K562 (cell line): Measurements from ENCODE around the gene KRTAP4-11.

Experiments used
- CBX3 ChIP-seq, 2 experiments: IDR thresholded peaks; 1 replicate in 1 of 2; 2 replicates in 1 of 2; pipeline ENCODE4 v1.6.1; 2012; ENCODE audit warnings: inconsistent platforms in 2 of 2, low read length in 2 of 2, borderline replicate concordance in 1 of 2, control low read depth in 1 of 2
- CHD2 ChIP-seq: IDR thresholded peaks from 2 replicates; pipeline ENCODE4 v1.6.1; 2011; ENCODE audit warnings: low read depth, low read length
- EZH2 ChIP-seq: IDR thresholded peaks from 2 replicates; pipeline ENCODE4 v1.6.1; 2012; ENCODE audit warnings: low read depth, mild to moderate bottlenecking, inconsistent platforms, low read length, borderline replicate concordance
- FOXJ3 ChIP-seq: sonication (generic); formaldehyde crosslinking; IDR thresholded peaks from 2 replicates; pipeline ENCODE4 v1.4.0; 2020; ENCODE audit warnings: mild to moderate bottlenecking, missing genetic modification reagents
- FOXP1 ChIP-seq: sonication (generic); formaldehyde crosslinking; IDR thresholded peaks from 2 replicates; pipeline ENCODE4 v1.8.0; 2022; ENCODE audit warnings: mild to moderate bottlenecking, missing genetic modification reagents
- RAD51 ChIP-seq: fragments of 450-650 bp; IDR thresholded peaks from 2 replicates; pipeline ENCODE4 v1.7.1; 2016; ENCODE audit warnings: low read depth, mild to moderate bottlenecking, borderline replicate concordance
- TOE1 ChIP-seq, 2 experiments: fragments of 450-650 bp in 1 of 2; sonication (generic) in 1 of 2; formaldehyde crosslinking in 1 of 2; IDR thresholded peaks; 2 replicates each; pipeline versions ENCODE4 v1.7.1 to v1.8.0; 2016 to 2022; ENCODE audit warnings: borderline replicate concordance in 2 of 2, mild to moderate bottlenecking in 2 of 2, antibody characterized with exemption in 1 of 2, inconsistent platforms in 1 of 2, low read depth in 1 of 2, missing genetic modification reagents in 1 of 2, moderate library complexity in 1 of 2
- ZMIZ1 ChIP-seq, 2 experiments: fragments of 150-350 bp in 1 of 2; IDR thresholded peaks; 2 replicates each; pipeline ENCODE4 v1.6.1; 2012 to 2016; ENCODE audit warnings: low read depth in 2 of 2, low read length in 2 of 2, mild to moderate bottlenecking in 1 of 2, moderate library complexity in 1 of 2
- TF ChIP-seq, protein P1 (sequence below), 3 experiments: IDR thresholded peaks in 2 of 3; conservative IDR thresholded peaks in 1 of 3; 2 replicates each; pipeline ENCODE4 v1.5.1; 2011 to 2012; ENCODE audit warnings: low read length in 3 of 3, mild to moderate bottlenecking in 3 of 3, control low read depth in 2 of 3, improper control_type of control experiment in 1 of 3, inconsistent platforms in 1 of 3, low read depth in 1 of 3, mixed read lengths in 1 of 3, moderate library complexity in 1 of 3; ENCODE audit not compliant: insufficient read depth in 2 of 3
- TF ChIP-seq, protein P2 (sequence below), 2 experiments: fragments of 450-650 bp in 1 of 2; IDR thresholded peaks; 2 replicates each; pipeline ENCODE4 v1.6.1; 2011 to 2017; ENCODE audit warnings: low read depth in 2 of 2, antibody characterized with exemption in 1 of 2, borderline replicate concordance in 1 of 2, low read length in 1 of 2, mild to moderate bottlenecking in 1 of 2, mixed read lengths in 1 of 2; ENCODE audit not compliant: control insufficient read depth in 1 of 2
- TF ChIP-seq, protein P3 (sequence below): sonication (generic); formaldehyde crosslinking; IDR thresholded peaks from 2 replicates; pipeline ENCODE4 v1.8.0; 2023; ENCODE audit warnings: mild to moderate bottlenecking, missing genetic modification reagents
- TF ChIP-seq, protein P4 (sequence below): fragments of 150-350 bp; conservative IDR thresholded peaks from 2 replicates; pipeline ENCODE4 v1.6.1; 2014; ENCODE audit warnings: low read length

DNA sequence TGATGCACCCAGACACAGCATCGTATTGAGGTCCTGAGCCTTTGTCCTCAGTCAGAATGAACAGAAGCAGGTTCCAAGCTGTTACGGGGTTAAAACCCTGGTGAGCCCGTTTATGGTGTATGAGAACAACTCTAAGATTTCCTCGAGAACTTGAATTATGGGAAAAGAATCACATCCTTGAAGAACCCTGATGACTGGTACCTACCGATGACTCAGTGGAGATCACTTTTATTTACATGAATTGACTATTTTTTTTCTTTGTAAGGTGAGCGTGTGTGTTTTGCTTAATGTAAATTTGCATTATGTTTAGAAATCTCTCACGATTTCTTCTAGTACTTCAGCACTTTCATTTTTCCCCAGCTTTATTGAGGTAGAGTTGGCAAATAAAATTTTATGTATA is 45.7 kb upstream of the KRTAP4-11 start:
- TF ChIP-seq, protein P1, sequence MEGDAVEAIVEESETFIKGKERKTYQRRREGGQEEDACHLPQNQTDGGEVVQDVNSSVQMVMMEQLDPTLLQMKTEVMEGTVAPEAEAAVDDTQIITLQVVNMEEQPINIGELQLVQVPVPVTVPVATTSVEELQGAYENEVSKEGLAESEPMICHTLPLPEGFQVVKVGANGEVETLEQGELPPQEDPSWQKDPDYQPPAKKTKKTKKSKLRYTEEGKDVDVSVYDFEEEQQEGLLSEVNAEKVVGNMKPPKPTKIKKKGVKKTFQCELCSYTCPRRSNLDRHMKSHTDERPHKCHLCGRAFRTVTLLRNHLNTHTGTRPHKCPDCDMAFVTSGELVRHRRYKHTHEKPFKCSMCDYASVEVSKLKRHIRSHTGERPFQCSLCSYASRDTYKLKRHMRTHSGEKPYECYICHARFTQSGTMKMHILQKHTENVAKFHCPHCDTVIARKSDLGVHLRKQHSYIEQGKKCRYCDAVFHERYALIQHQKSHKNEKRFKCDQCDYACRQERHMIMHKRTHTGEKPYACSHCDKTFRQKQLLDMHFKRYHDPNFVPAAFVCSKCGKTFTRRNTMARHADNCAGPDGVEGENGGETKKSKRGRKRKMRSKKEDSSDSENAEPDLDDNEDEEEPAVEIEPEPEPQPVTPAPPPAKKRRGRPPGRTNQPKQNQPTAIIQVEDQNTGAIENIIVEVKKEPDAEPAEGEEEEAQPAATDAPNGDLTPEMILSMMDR (IDR thresholded peaks at IDR 0.05 in 2 of 3, conservative IDR thresholded peaks at IDR 0.05 in 1 of 3; ENCODE audit: insufficient read depth in 2 of 3, low read depth in 1 of 3, low read length in 3 of 3), result no peak
- TF ChIP-seq TOE1 (IDR thresholded peaks at IDR 0.05; ENCODE audit: borderline replicate concordance) (no peak), TOE1 (CRISPR knock-in tag; IDR thresholded peaks at IDR 0.05; ENCODE audit: borderline replicate concordance, low read depth) (no peak), CBX3 (IDR thresholded peaks at IDR 0.05; ENCODE audit: borderline replicate concordance in 1 of 2, low read length in 2 of 2) (no peak), RAD51 (no peak), CHD2 (no peak), FOXP1 (CRISPR knock-in tag) (no peak), ZMIZ1 (IDR thresholded peaks at IDR 0.05; ENCODE audit: low read depth in 2 of 2, low read length in 2 of 2) (no peak), FOXJ3 (CRISPR knock-in tag) (no peak), EZH2 (no peak)
- TF ChIP-seq, protein P2, sequence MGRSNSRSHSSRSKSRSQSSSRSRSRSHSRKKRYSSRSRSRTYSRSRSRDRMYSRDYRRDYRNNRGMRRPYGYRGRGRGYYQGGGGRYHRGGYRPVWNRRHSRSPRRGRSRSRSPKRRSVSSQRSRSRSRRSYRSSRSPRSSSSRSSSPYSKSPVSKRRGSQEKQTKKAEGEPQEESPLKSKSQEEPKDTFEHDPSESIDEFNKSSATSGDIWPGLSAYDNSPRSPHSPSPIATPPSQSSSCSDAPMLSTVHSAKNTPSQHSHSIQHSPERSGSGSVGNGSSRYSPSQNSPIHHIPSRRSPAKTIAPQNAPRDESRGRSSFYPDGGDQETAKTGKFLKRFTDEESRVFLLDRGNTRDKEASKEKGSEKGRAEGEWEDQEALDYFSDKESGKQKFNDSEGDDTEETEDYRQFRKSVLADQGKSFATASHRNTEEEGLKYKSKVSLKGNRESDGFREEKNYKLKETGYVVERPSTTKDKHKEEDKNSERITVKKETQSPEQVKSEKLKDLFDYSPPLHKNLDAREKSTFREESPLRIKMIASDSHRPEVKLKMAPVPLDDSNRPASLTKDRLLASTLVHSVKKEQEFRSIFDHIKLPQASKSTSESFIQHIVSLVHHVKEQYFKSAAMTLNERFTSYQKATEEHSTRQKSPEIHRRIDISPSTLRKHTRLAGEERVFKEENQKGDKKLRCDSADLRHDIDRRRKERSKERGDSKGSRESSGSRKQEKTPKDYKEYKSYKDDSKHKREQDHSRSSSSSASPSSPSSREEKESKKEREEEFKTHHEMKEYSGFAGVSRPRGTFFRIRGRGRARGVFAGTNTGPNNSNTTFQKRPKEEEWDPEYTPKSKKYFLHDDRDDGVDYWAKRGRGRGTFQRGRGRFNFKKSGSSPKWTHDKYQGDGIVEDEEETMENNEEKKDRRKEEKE (IDR thresholded peaks at IDR 0.05; ENCODE audit: borderline replicate concordance in 1 of 2, control insufficient read depth in 1 of 2, low read depth in 2 of 2, low read length in 1 of 2), result no peak
- TF ChIP-seq, protein P3, sequence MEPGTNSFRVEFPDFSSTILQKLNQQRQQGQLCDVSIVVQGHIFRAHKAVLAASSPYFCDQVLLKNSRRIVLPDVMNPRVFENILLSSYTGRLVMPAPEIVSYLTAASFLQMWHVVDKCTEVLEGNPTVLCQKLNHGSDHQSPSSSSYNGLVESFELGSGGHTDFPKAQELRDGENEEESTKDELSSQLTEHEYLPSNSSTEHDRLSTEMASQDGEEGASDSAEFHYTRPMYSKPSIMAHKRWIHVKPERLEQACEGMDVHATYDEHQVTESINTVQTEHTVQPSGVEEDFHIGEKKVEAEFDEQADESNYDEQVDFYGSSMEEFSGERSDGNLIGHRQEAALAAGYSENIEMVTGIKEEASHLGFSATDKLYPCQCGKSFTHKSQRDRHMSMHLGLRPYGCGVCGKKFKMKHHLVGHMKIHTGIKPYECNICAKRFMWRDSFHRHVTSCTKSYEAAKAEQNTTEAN (CRISPR knock-in tag), result no peak
- TF ChIP-seq, protein P4, sequence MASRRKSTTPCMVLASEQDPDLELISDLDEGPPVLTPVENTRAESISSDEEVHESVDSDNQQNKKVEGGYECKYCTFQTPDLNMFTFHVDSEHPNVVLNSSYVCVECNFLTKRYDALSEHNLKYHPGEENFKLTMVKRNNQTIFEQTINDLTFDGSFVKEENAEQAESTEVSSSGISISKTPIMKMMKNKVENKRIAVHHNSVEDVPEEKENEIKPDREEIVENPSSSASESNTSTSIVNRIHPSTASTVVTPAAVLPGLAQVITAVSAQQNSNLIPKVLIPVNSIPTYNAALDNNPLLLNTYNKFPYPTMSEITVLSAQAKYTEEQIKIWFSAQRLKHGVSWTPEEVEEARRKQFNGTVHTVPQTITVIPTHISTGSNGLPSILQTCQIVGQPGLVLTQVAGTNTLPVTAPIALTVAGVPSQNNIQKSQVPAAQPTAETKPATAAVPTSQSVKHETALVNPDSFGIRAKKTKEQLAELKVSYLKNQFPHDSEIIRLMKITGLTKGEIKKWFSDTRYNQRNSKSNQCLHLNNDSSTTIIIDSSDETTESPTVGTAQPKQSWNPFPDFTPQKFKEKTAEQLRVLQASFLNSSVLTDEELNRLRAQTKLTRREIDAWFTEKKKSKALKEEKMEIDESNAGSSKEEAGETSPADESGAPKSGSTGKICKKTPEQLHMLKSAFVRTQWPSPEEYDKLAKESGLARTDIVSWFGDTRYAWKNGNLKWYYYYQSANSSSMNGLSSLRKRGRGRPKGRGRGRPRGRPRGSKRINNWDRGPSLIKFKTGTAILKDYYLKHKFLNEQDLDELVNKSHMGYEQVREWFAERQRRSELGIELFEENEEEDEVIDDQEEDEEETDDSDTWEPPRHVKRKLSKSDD, result no peak
